ENCODE measurements around the gene SSH3. TPM values are rescaled to one million over a fixed set of nuclear protein-coding genes. Genes with fewer than 3 reads are reported as not detected.

Gene SSH3
- total RNA-seq, 2 donors from 2014 or later, result 39.1 to 44.4 TPM

DNA sequence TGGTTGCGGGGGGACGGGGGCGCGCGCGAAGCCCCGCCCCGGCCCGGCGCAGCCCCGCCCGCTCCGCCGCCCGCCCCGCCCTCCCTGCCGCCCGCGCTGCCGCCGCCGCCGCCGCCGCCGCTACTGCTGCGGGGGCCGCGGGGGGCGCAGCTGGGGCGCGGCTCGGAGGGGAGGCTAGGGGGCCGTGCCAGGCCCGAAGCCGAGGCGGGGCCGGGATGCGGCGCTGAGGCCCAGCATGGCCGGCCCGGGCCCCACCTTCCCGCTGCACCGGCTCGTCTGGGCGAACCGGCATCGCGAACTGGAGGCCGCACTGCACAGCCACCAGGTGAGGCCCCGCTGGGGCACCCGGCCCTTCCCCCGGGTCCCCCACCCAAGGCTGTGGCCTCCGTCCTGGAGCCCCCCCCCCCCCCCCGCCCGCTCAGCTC, 14.1 kb upstream of the SSH3 start, which contains the start of gene ANKRD13D:
TSS of gene ANKRD13D (plus strand) at position 78 of the 425 bp plus-strand sequence. CDS start at position 236, 158 bp downstream.
- Histone ChIP-seq H3K36me3 (ENCODE audit: control insufficient read depth, insufficient read depth, low read length) (peaks cover 33% of the 10 kb centered on the region), H3K4me3 (ENCODE audit: low read length) (peak within 1 kb of the TSS; percentile 86), H3K4me1 (ENCODE audit: control insufficient read depth, insufficient read depth, low read length) (no peaks in the 10 kb centered on the region), H3K27me3 (ENCODE audit: control insufficient read depth, insufficient read depth, low read length, poor library complexity, severe bottlenecking) (no peaks in the 10 kb centered on the region), H3K27ac (ENCODE audit: low read depth, low read length) (peak within 1 kb of the TSS; percentile 89), H3K9ac (ENCODE audit: extremely low read depth, low read length, poor library complexity, severe bottlenecking) (peak within 1 kb of the TSS; percentile 59), H3K9me3 (ENCODE audit: control insufficient read depth, low read length) (peaks cover 13% of the 10 kb centered on the region)
- Mint-ChIP-seq H3K4me1 (peaks cover 10% of the 10 kb centered on the region), H3K36me3 (ENCODE audit: low read depth) (peaks cover 35% of the 10 kb centered on the region), H3K4me3 (peak within 1 kb of the TSS; percentile 83), H3K27ac (peak within 1 kb of the TSS; percentile 91), H3K27me3 (ENCODE audit: insufficient read depth) (no peaks in the 10 kb centered on the region), H3K9me3 (peaks cover 3% of the 10 kb centered on the region)
- WGBS, 2 experiments (ENCODE audit: insufficient coverage in 1 of 2, insufficient read length in 1 of 2), result 0% methylated on average over 55 of the region's 56 CpGs; no CpG with 5 or more reads in 1 of the 2 experiments
- TF ChIP-seq, protein P1, sequence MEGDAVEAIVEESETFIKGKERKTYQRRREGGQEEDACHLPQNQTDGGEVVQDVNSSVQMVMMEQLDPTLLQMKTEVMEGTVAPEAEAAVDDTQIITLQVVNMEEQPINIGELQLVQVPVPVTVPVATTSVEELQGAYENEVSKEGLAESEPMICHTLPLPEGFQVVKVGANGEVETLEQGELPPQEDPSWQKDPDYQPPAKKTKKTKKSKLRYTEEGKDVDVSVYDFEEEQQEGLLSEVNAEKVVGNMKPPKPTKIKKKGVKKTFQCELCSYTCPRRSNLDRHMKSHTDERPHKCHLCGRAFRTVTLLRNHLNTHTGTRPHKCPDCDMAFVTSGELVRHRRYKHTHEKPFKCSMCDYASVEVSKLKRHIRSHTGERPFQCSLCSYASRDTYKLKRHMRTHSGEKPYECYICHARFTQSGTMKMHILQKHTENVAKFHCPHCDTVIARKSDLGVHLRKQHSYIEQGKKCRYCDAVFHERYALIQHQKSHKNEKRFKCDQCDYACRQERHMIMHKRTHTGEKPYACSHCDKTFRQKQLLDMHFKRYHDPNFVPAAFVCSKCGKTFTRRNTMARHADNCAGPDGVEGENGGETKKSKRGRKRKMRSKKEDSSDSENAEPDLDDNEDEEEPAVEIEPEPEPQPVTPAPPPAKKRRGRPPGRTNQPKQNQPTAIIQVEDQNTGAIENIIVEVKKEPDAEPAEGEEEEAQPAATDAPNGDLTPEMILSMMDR (conservative IDR thresholded peaks at IDR 0.05), result no peak
- peak; percentile 79 for DNase-seq

DNA sequence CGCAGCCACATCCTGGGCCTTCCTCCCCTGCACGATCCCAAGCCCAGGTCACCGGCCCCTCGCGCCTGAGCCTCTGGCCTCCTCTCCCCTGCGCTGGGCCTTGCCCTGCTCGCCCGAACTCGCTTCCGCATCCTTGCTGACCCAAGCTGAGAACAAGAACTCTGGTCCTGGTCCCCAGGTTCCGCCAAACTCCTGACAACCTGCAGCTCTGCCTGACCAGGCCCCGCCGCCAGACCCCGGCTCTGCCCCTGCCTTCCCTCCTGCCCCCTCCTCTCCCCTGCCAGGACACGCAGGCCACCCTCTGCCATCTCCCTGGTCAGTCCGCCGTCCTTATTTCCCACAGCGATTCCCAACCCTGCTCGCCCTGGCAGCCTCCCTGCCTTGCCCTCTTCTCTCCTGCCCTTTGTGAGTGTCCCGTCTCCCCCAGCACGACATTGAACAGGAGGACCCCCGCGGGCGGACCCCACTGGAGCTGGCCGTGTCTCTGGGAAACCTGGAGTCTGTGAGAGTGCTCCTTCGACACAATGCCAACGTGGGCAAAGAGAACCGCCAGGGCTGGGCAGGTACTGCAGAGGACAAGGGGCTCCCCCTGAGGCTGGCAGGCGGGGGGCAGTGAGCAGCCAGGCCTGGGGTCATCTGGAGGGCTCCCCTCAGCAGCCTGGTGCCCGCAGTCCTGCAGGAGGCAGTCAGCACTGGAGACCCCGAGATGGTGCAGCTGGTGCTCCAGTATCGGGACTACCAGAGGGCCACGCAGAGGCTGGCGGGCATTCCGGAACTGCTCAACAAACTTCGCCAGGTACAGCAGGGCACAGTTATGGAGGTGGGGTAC, 13.5 kb upstream of the SSH3 start:
- peak; percentile 81 for DNase-seq
- Mint-ChIP-seq H3K27me3 (ENCODE audit: insufficient read depth) (no peaks in the 10 kb centered on the region), H3K4me3 (peak overlapping the region; percentile 83), H3K27ac (peak overlapping the region; percentile 77), H3K4me1 (peaks cover 10% of the 10 kb centered on the region), H3K9me3 (peaks cover 4% of the 10 kb centered on the region), H3K36me3 (ENCODE audit: low read depth) (peaks cover 40% of the 10 kb centered on the region)
- 45 to 62% methylated on average over 24 to 36 of the region's 36 CpGs for WGBS, 2 experiments (ENCODE audit: insufficient coverage in 1 of 2, insufficient read length in 1 of 2)
- Histone ChIP-seq H3K27me3 (ENCODE audit: control insufficient read depth, insufficient read depth, low read length, poor library complexity, severe bottlenecking) (no peaks in the 10 kb centered on the region), H3K27ac (ENCODE audit: low read depth, low read length) (no peak overlapping the region), H3K9ac (ENCODE audit: extremely low read depth, low read length, poor library complexity, severe bottlenecking) (peak overlapping the region; percentile 34), H3K4me3 (ENCODE audit: low read length) (peak overlapping the region; percentile 86), H3K9me3 (ENCODE audit: control insufficient read depth, low read length) (peaks cover 19% of the 10 kb centered on the region), H3K36me3 (ENCODE audit: control insufficient read depth, insufficient read depth, low read length) (peaks cover 39% of the 10 kb centered on the region), H3K4me1 (ENCODE audit: control insufficient read depth, insufficient read depth, low read length) (no peaks in the 10 kb centered on the region)
- TF ChIP-seq, protein P1 (conservative IDR thresholded peaks at IDR 0.05), result no peak

DNA sequence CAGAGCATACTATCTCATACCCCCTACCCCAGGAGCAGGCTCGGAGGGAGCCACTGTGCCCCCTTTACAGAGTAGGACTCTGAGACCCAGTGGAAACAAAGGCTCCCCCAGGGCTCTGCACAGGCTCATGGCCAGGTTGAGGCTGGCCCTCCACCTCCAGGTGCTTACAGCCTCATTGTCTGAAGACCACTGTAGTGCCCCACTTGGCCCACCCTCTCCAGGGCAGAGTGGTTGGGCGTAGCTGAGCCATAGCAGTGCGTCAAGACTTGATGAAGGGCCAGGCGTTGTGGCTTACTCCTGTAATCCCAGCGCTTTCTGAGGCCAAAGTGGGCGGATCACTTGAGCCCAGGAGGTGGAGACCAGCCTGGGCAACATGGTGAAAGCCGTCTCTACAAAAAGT, 12.5 kb upstream of the SSH3 start:
- DNase-seq, result no peak
- TF ChIP-seq, protein P1 (conservative IDR thresholded peaks at IDR 0.05), result no peak
- Mint-ChIP-seq H3K27me3 (ENCODE audit: insufficient read depth) (no peaks in the 10 kb centered on the region), H3K27ac (no peak overlapping the region), H3K36me3 (ENCODE audit: low read depth) (peaks cover 46% of the 10 kb centered on the region), H3K4me3 (peak overlapping the region; percentile 83), H3K4me1 (peaks cover 10% of the 10 kb centered on the region), H3K9me3 (peaks cover 12% of the 10 kb centered on the region)
- Histone ChIP-seq H3K4me3 (ENCODE audit: low read length) (no peak overlapping the region), H3K9ac (ENCODE audit: extremely low read depth, low read length, poor library complexity, severe bottlenecking) (no peak overlapping the region), H3K4me1 (ENCODE audit: control insufficient read depth, insufficient read depth, low read length) (no peaks in the 10 kb centered on the region), H3K27ac (ENCODE audit: low read depth, low read length) (no peak overlapping the region), H3K36me3 (ENCODE audit: control insufficient read depth, insufficient read depth, low read length) (peaks cover 48% of the 10 kb centered on the region), H3K27me3 (ENCODE audit: control insufficient read depth, insufficient read depth, low read length, poor library complexity, severe bottlenecking) (no peaks in the 10 kb centered on the region), H3K9me3 (ENCODE audit: control insufficient read depth, low read length) (peaks cover 28% of the 10 kb centered on the region)
- 93 to 94% methylated on average over 6 to 7 of the region's 7 CpGs for WGBS, 2 experiments (ENCODE audit: insufficient coverage in 1 of 2, insufficient read length in 1 of 2)
